PFSK-1 (cell line): ENCODE data around the gene FMO2.

Experiments
- POLR2AphosphoS5 ChIP-seq: IDR thresholded peaks from 2 replicates; pipeline ENCODE4 v1.6.1; 2012; ENCODE audit warnings: low read depth, mild to moderate bottlenecking, control low read depth, low read length, moderate library complexity
- TF ChIP-seq, protein P1 (sequence below), 2 experiments: IDR thresholded peaks; 2 replicates each; pipeline versions ENCODE4 v1.6.1 to v1.8.0; 2011 to 2012; ENCODE audit warnings: low read depth in 2 of 2, low read length in 2 of 2, control low read depth in 1 of 2, inconsistent platforms in 1 of 2, mild to moderate bottlenecking in 1 of 2, moderate library complexity in 1 of 2; ENCODE audit not compliant: insufficient read depth in 1 of 2

DNA sequence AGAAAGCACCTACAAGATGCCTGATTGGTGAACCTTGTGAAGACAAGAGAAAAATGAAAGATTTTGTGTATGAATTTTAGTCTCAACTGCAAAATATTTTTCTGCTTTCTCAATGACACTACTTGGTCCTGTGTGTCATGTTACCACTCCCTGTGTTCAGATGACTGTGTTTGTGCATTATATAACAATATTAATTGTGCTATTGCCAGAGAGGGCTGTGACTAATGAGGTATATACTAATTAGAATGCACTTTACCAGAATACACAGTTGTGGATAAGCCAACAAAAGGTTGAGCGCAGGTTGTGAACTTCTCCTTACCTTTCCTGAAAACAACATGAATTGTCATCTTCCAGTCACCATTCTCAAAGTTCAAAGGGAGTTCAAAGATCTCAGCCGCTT is 17.3 kb upstream of the FMO2 start:
- TF ChIP-seq, protein P1, sequence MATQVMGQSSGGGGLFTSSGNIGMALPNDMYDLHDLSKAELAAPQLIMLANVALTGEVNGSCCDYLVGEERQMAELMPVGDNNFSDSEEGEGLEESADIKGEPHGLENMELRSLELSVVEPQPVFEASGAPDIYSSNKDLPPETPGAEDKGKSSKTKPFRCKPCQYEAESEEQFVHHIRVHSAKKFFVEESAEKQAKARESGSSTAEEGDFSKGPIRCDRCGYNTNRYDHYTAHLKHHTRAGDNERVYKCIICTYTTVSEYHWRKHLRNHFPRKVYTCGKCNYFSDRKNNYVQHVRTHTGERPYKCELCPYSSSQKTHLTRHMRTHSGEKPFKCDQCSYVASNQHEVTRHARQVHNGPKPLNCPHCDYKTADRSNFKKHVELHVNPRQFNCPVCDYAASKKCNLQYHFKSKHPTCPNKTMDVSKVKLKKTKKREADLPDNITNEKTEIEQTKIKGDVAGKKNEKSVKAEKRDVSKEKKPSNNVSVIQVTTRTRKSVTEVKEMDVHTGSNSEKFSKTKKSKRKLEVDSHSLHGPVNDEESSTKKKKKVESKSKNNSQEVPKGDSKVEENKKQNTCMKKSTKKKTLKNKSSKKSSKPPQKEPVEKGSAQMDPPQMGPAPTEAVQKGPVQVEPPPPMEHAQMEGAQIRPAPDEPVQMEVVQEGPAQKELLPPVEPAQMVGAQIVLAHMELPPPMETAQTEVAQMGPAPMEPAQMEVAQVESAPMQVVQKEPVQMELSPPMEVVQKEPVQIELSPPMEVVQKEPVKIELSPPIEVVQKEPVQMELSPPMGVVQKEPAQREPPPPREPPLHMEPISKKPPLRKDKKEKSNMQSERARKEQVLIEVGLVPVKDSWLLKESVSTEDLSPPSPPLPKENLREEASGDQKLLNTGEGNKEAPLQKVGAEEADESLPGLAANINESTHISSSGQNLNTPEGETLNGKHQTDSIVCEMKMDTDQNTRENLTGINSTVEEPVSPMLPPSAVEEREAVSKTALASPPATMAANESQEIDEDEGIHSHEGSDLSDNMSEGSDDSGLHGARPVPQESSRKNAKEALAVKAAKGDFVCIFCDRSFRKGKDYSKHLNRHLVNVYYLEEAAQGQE (IDR thresholded peaks at IDR 0.05; ENCODE audit: insufficient read depth in 1 of 2, low read depth in 2 of 2, low read length in 2 of 2) = no peak
- no peak for TF ChIP-seq POLR2AphosphoS5
